CD4-positive, alpha-beta T cell treated with Interleukin-6 for 4 hours (primary cell): ENCODE measurements around the gene MAP3K8.

Source experiments
- DNase-seq: peaks from one replicate; pipeline ENCODE4 v3.0.0-alpha.2; 2020; ENCODE audit warnings: mixed read lengths

MAP3K8 gene

GRCh38 chr10:30493609-30494530 is 59.9 kb downstream of the MAP3K8 start:
- no peak for DNase-seq

GRCh38 chr10:30494558-30494957 is 60.6 kb downstream of the MAP3K8 start:
- DNase-seq: no peak

- no peak for DNase-seq
Observed at GRCh38 chr10:30495687-30496086, 61.7 kb downstream of the MAP3K8 start.

- no peak for DNase-seq
Observed at GRCh38 chr10:30499816-30500215, 65.8 kb downstream of the MAP3K8 start.

GRCh38 chr10:30500534-30500933 is 66.5 kb downstream of the MAP3K8 start:
- DNase-seq: no peak

- no peak for DNase-seq
Observed at GRCh38 chr10:30500963-30501504, 67.0 kb downstream of the MAP3K8 start.

- DNase-seq: peak; percentile 41
Observed at GRCh38 chr10:30502266-30503060, 68.5 kb downstream of the MAP3K8 start.

- DNase-seq: no peak
Observed at GRCh38 chr10:30503700-30504266, 69.8 kb downstream of the MAP3K8 start.

- no peak for DNase-seq
Observed at GRCh38 chr10:30505543-30506298, 71.7 kb downstream of the MAP3K8 start.

- DNase-seq: no peak
Observed at GRCh38 chr10:30509508-30509907, 75.5 kb downstream of the MAP3K8 start.

- DNase-seq: no peak
Observed at GRCh38 chr10:30510184-30510931, 76.4 kb downstream of the MAP3K8 start.

GRCh38 chr10:30510932-30511700 is 77.1 kb downstream of the MAP3K8 start:
- DNase-seq: no peak
